Esophagus muscularis mucosa (tissue), 4 donors: Measurements from ENCODE around the gene KLHL10.
"Not testable (repeated sequence)": the region's sequence is repeated elsewhere in the genome, so short reads cannot be mapped to it uniquely, and the experiment has no call there.

Source experiments
- CTCF ChIP-seq, 3 experiments: fragments of 200-600 bp in 2 of 3; fragments of 450-650 bp in 1 of 3; sonication (generic) in 2 of 3; IDR thresholded peaks; one replicate each; pipeline ENCODE4 v1.5.1; 2017 to 2019; ENCODE audit warnings: antibody characterized with exemption in 3 of 3, mild to moderate bottlenecking in 2 of 3, moderate library complexity in 1 of 3
- EP300 ChIP-seq: sonication (generic); formaldehyde crosslinking; IDR thresholded peaks from one replicate; pipeline ENCODE4 v1.6.1; 2017; ENCODE audit warnings: antibody characterized with exemption
- POLR2A ChIP-seq: fragments of 450-650 bp; IDR thresholded peaks from one replicate; pipeline ENCODE4 v1.6.1; 2017; ENCODE audit warnings: antibody characterized with exemption, moderate library complexity, mild to moderate bottlenecking, low read depth

- TF ChIP-seq EP300; CTCF (IDR thresholded peaks at IDR 0.05); POLR2A: not testable (repeated sequence)
These were observed 13.8 kb downstream of the KLHL10 start for GRCh38 chr17:41851382-41851781.
